ENCODE results near the gene EPS8L3. TPM values are rescaled to one million over a fixed set of nuclear protein-coding genes. Genes with fewer than 3 reads are reported as not detected.
"Not testable (repeated sequence)": the region's sequence is repeated elsewhere in the genome, so short reads cannot be mapped to it uniquely, and the experiment has no call there.

Gene EPS8L3
- total and polyA plus RNA-seq, 4 donors, result 0.46 to 36.7 TPM; not detected in 2

- WGBS, 2 donors, result 91 to 95% methylated on average over 7 of the region's 7 CpGs
- Histone ChIP-seq H3K27ac (ENCODE audit: low read depth in 1 of 2, low read length in 2 of 2) (no peak overlapping the region), H3K4me1 (ENCODE audit: control insufficient read depth in 1 of 2, insufficient read depth in 2 of 2, low read length in 2 of 2) (no peaks in the 10 kb centered on the region), H3K4me3 (ENCODE audit: low read length in 2 of 2) (no peak overlapping the region), H3K27me3 (ENCODE audit: control insufficient read depth in 1 of 2, insufficient read depth in 2 of 2, low read length in 1 of 2) (no peaks in the 10 kb centered on the region), H3K36me3 (ENCODE audit: control insufficient read depth in 1 of 2, insufficient read depth in 2 of 2, low read length in 1 of 2) (no peaks in the 10 kb centered on the region), H3K9me3 (ENCODE audit: control insufficient read depth, low read length) (no peaks in the 10 kb centered on the region)
- DNase-seq (peak in 1 of 2 donors; percentile 52), ATAC-seq (ENCODE audit: low FRiP score) (no peak)
- intact Hi-C loops (cut with DNase I), result no loop called here
These were observed 6.7 kb downstream of the EPS8L3 start for GRCh38 chr1:109756848-109757521.

- H3K9me3 ChIP-seq (ENCODE audit: control insufficient read depth, low read length); H3K4me3 ChIP-seq (ENCODE audit: low read length in 2 of 2); H3K4me1 ChIP-seq (ENCODE audit: control insufficient read depth in 1 of 2, insufficient read depth in 2 of 2, low read length in 2 of 2); H3K27ac ChIP-seq (ENCODE audit: low read depth in 1 of 2, low read length in 2 of 2); intact Hi-C loops (cut with DNase I); H3K27me3 ChIP-seq (ENCODE audit: control insufficient read depth in 1 of 2, insufficient read depth in 2 of 2, low read length in 1 of 2); ATAC-seq (ENCODE audit: low FRiP score); H3K36me3 ChIP-seq (ENCODE audit: control insufficient read depth in 1 of 2, insufficient read depth in 2 of 2, low read length in 1 of 2): not testable (repeated sequence)
- peak in 1 of 2 donors; percentile 31 for DNase-seq
- 95% methylated on average over 5 of the region's 5 CpGs for WGBS, 2 donors
These were observed 7.4 kb downstream of the EPS8L3 start for GRCh38 chr1:109756325-109756724.

- H3K36me3 ChIP-seq (ENCODE audit: control insufficient read depth in 1 of 2, insufficient read depth in 2 of 2, low read length in 1 of 2), result no peaks in the 10 kb centered on the region
- H3K4me3 ChIP-seq (ENCODE audit: low read length in 2 of 2), result no peak overlapping the region
- intact Hi-C loops (cut with DNase I), result no loop called here
- 44 to 50% methylated on average over 2 of the region's 2 CpGs for WGBS, 2 donors
- no peaks in the 10 kb centered on the region for H3K4me1 ChIP-seq (ENCODE audit: control insufficient read depth in 1 of 2, insufficient read depth in 2 of 2, low read length in 2 of 2)
- no peak overlapping the region for H3K27ac ChIP-seq (ENCODE audit: low read depth in 1 of 2, low read length in 2 of 2)
- no peak for DNase-seq
- no peaks in the 10 kb centered on the region for H3K27me3 ChIP-seq (ENCODE audit: control insufficient read depth in 1 of 2, insufficient read depth in 2 of 2, low read length in 1 of 2)
- ATAC-seq (ENCODE audit: low FRiP score), result no peak
- H3K9me3 ChIP-seq (ENCODE audit: control insufficient read depth, low read length), result no peaks in the 10 kb centered on the region
These were observed 9.0 kb downstream of the EPS8L3 start for GRCh38 chr1:109754738-109755137.

- H3K9me3 ChIP-seq (ENCODE audit: control insufficient read depth, low read length), result peaks cover 1% of the 10 kb centered on the region
- H3K27me3 ChIP-seq (ENCODE audit: control insufficient read depth in 1 of 2, insufficient read depth in 2 of 2, low read length in 1 of 2), result no peaks in the 10 kb centered on the region
- ATAC-seq (ENCODE audit: low FRiP score) (no peak), DNase-seq (peak in 1 of 2 donors; percentile 50)
- intact Hi-C loops (cut with DNase I), result no loop called here
- WGBS, 2 donors, result 90 to 92% methylated on average over 12 of the region's 12 CpGs
- no peak overlapping the region for H3K27ac ChIP-seq (ENCODE audit: low read depth in 1 of 2, low read length in 2 of 2)
- H3K4me3 ChIP-seq (ENCODE audit: low read length in 2 of 2), result no peak overlapping the region
- no peaks in the 10 kb centered on the region for H3K36me3 ChIP-seq (ENCODE audit: control insufficient read depth in 1 of 2, insufficient read depth in 2 of 2, low read length in 1 of 2)
- H3K4me1 ChIP-seq (ENCODE audit: control insufficient read depth in 1 of 2, insufficient read depth in 2 of 2, low read length in 2 of 2), result no peaks in the 10 kb centered on the region
These were observed 12.0 kb downstream of the EPS8L3 start for GRCh38 chr1:109751531-109752260.

GRCh38 chr1:109750920-109751319, 12.8 kb downstream of the EPS8L3 start:
- H3K4me3 ChIP-seq (ENCODE audit: low read length in 2 of 2), result no peak overlapping the region
- intact Hi-C loops (cut with DNase I), result no loop called here
- H3K4me1 ChIP-seq (ENCODE audit: control insufficient read depth in 1 of 2, insufficient read depth in 2 of 2, low read length in 2 of 2), result no peaks in the 10 kb centered on the region
- H3K27me3 ChIP-seq (ENCODE audit: control insufficient read depth in 1 of 2, insufficient read depth in 2 of 2, low read length in 1 of 2), result no peaks in the 10 kb centered on the region
- ATAC-seq (ENCODE audit: low FRiP score), result no peak
- no peak overlapping the region for H3K27ac ChIP-seq (ENCODE audit: low read depth in 1 of 2, low read length in 2 of 2)
- WGBS, 2 donors, result 84 to 86% methylated on average over 6 of the region's 6 CpGs
- no peak for DNase-seq
- peaks cover 1% of the 10 kb centered on the region for H3K9me3 ChIP-seq (ENCODE audit: control insufficient read depth, low read length)
- H3K36me3 ChIP-seq (ENCODE audit: control insufficient read depth in 1 of 2, insufficient read depth in 2 of 2, low read length in 1 of 2), result no peaks in the 10 kb centered on the region

- Histone ChIP-seq H3K36me3 (ENCODE audit: control insufficient read depth in 1 of 2, insufficient read depth in 2 of 2, low read length in 1 of 2) (no peaks in the 10 kb centered on the region), H3K27me3 (ENCODE audit: control insufficient read depth in 1 of 2, insufficient read depth in 2 of 2, low read length in 1 of 2) (no peaks in the 10 kb centered on the region), H3K9me3 (ENCODE audit: control insufficient read depth, low read length) (peaks cover 1% of the 10 kb centered on the region), H3K4me1 (ENCODE audit: control insufficient read depth in 1 of 2, insufficient read depth in 2 of 2, low read length in 2 of 2) (no peaks in the 10 kb centered on the region), H3K4me3 (ENCODE audit: low read length in 2 of 2) (no peak overlapping the region), H3K27ac (ENCODE audit: low read depth in 1 of 2, low read length in 2 of 2) (no peak overlapping the region)
- DNase-seq (no peak), ATAC-seq (ENCODE audit: low FRiP score) (no peak)
- 95 to 96% methylated on average over 11 of the region's 11 CpGs for WGBS, 2 donors
- intact Hi-C loops (cut with DNase I), result no loop called here
These were observed 13.4 kb downstream of the EPS8L3 start for GRCh38 chr1:109750241-109750882.

GRCh38 chr1:109749221-109749620, 14.5 kb downstream of the EPS8L3 start:
- Histone ChIP-seq H3K36me3 (ENCODE audit: control insufficient read depth in 1 of 2, insufficient read depth in 2 of 2, low read length in 1 of 2) (no peaks in the 10 kb centered on the region), H3K4me1 (ENCODE audit: control insufficient read depth in 1 of 2, insufficient read depth in 2 of 2, low read length in 2 of 2) (no peaks in the 10 kb centered on the region), H3K9me3 (ENCODE audit: control insufficient read depth, low read length) (peaks cover 1% of the 10 kb centered on the region), H3K4me3 (ENCODE audit: low read length in 2 of 2) (no peak overlapping the region), H3K27me3 (ENCODE audit: control insufficient read depth in 1 of 2, insufficient read depth in 2 of 2, low read length in 1 of 2) (no peaks in the 10 kb centered on the region), H3K27ac (ENCODE audit: low read depth in 1 of 2, low read length in 2 of 2) (no peak overlapping the region)
- DNase-seq (no peak), ATAC-seq (ENCODE audit: low FRiP score) (no peak)
- intact Hi-C loops (cut with DNase I), result no loop called here

GRCh38 chr1:109748311-109748710, 15.4 kb downstream of the EPS8L3 start:
- ATAC-seq (ENCODE audit: low FRiP score), result not testable (repeated sequence)

More at GRCh38 chr1:109748311-109748710, 15.4 kb downstream of the EPS8L3 start:
- DNase-seq; intact Hi-C loops (cut with DNase I); H3K36me3 ChIP-seq (ENCODE audit: control insufficient read depth in 1 of 2, insufficient read depth in 2 of 2, low read length in 1 of 2); H3K4me1 ChIP-seq (ENCODE audit: control insufficient read depth in 1 of 2, insufficient read depth in 2 of 2, low read length in 2 of 2); H3K27ac ChIP-seq (ENCODE audit: low read depth in 1 of 2, low read length in 2 of 2); H3K27me3 ChIP-seq (ENCODE audit: control insufficient read depth in 1 of 2, insufficient read depth in 2 of 2, low read length in 1 of 2); H3K9me3 ChIP-seq (ENCODE audit: control insufficient read depth, low read length); H3K4me3 ChIP-seq (ENCODE audit: low read length in 2 of 2): not testable (repeated sequence)
- WGBS, 2 donors, result 90 to 92% methylated on average over 7 to 10 of the region's 10 CpGs

Measured in aorta (tissue), 5 donors.